NCI-H226 (cell line): ENCODE results near the gene RNASE2.
"Not testable (repeated sequence)": the region's sequence is repeated elsewhere in the genome, so short reads cannot be mapped to it uniquely, and the experiment has no call there.

Experiments used
- DNase-seq: peaks from one replicate; pipeline ENCODE4 v3.0.0-alpha.2; 2015

Gene RNASE2

GRCh38 chr14:20982646-20983369, 27.5 kb downstream of the RNASE2 start:
- no peak for DNase-seq

GRCh38 chr14:20985650-20986049, 30.4 kb downstream of the RNASE2 start:
- DNase-seq = not testable (repeated sequence)

- peak; percentile 90 for DNase-seq
Measured at GRCh38 chr14:20986811-20987210, 31.5 kb downstream of the RNASE2 start.

DNA sequence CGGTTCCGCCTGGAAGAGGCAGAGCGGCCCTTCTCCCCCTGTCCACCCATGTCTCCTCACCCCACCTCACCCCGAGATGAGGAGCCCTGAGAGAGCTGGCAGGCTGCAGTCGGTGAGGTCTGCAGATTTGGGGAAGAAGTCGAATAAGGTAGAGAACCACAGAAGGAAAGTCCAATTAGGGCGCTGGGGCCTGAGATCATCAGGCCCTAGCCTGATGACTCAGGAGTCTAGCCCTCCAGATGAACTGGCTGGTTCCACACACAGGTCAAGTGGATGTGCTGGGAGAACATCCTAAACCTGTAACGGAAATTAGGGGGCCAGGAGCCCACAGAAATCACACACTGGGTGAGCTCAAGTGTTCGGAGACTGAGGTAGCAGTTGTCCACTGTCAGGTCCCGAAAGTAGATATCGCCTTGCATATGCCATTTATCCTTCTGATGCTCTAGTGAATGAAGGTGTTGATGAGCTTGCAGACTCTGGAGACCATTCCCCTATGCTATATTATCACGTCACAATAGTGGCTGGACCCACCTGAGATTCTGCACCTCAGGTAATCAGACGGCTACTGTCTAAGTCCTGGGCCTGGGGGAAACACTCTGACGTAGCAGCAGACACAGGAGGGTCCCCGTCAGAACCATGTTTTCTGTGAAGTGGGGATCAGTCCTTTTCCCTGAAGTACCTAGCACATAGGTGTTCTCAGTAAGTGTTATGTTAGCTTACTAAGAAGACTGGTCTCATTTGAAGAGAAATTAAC, 33.6 kb downstream of the RNASE2 start:
- no peak for DNase-seq

DNA sequence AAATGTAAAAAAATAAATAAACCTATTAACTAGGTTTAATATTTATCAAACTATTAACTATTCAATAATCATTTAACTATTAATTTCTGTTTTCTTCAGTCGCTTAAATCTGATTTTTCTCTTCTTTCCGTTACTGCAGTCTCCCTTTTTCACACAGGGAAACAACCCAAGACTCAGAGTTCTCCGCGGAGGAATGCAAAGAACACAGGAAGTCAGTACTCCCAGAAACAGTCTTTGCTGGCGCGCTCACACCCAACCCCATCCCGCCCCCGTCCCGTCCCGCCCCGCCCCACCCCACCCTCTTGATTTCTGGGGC, 34.1 kb downstream of the RNASE2 start:
- no peak for DNase-seq

DNA sequence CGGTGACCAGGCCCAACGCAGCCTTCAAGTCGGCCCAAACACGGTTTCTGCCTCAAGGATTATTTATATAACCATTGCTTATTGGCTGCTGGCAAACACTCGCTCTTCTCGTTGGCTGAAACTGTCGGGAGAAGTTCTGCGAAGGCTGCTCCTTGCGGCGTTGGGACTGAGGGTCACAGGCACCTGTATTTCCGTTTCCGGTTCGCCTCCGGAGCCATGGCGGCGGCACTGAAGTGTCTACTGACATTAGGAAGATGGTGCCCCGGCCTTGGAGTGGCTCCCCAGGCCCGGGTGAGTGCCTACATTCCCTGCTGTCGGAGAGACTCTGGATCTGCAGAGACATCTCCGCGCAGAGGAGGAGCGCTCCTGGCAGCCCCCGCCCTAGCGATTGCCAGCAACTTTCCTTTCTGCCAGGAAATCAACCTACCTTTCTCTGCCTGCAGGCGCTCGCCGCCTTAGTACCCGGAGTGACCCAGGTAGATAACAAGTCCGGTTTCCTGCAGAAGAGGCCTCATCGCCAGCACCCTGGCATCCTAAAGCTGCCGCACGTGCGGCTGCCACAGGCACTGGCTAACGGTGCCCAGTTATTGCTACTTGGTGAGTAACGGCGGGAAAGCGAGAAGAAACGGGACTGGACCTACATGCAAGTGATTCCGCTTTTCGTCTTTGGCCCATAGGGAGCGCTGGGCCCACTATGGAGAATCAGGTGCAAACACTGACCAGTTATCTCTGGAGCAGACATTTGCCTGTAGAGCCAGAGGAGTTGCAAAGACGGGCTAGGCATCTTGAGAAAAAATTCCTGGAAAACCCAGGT, 34.7 kb downstream of the RNASE2 start, which contains the start of gene METTL17:
Gene METTL17 (plus strand): TSS at position 194 of the 814 bp plus-strand sequence. CDS start 23 bp downstream, at position 217.
- peak; percentile 98 for DNase-seq

- DNase-seq = no peak
Measured at GRCh38 chr14:20996521-20996920, 41.2 kb downstream of the RNASE2 start.

GRCh38 chr14:20997115-20997514, 41.8 kb downstream of the RNASE2 start:
- no peak for DNase-seq

DNA sequence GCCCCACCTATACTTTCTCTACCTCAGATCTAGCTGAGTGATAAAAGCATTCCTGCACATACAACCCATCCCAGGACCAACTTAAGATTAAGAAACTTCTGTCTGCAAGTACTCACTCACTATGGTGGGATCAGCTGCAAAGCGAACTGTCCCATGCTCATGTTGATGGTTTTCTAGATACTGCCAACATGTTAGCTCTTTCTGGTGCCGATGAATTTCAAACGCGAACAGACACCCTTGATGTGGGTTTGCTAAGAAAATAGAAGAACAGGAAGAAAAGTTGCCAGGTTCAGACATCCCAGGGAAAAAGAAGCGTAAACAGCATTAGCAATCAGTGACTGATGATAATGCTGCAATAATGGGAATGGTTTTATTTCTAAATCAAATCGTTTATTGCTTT, 42.3 kb downstream of the RNASE2 start:
- DNase-seq = no peak

DNA sequence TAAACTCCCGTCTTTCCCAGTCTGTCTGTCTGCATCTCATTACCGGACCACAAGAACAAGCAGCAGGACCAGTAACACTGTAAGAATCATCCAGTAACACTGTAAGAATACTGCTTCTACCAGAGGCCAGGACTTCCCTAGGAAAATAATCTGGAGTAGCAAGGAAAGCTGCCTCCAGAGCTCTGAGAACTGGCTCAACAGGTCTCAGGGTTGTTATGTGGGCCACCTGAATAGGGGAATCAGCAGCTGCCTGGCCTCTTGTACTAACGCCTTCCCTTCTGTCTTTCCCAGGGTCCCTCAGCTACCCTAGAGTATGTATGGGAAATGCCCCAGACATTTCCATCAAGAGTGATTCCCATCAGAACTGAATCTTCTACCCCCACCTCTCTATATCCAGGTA, 42.9 kb downstream of the RNASE2 start:
- DNase-seq = no peak

GRCh38 chr14:20998674-20999366, 43.5 kb downstream of the RNASE2 start, which contains the start of gene SLC39A2:
TSS of gene SLC39A2 (plus strand) at chr14:20999293. CDS start at chr14:20999447, 154 bp downstream.
- DNase-seq = peak; percentile 61

DNA sequence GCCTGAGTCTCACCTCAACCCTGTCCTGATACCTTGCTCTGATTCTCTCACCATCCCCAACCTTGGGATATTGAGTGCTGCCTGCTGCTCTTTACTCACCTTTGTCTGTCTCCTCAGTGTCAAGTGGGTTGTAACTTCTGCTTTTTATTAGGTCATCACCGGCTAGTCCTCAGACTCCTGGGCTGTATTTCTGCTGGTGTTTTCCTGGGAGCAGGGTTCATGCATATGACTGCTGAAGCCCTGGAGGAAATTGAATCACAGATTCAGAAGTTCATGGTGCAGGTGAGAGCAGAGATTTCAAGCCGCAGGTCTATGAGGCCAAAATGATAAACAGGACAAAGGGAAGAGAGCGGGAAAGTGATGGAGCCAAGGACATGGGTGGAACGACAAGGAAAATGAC, 44.3 kb downstream of the RNASE2 start:
- no peak for DNase-seq

DNA sequence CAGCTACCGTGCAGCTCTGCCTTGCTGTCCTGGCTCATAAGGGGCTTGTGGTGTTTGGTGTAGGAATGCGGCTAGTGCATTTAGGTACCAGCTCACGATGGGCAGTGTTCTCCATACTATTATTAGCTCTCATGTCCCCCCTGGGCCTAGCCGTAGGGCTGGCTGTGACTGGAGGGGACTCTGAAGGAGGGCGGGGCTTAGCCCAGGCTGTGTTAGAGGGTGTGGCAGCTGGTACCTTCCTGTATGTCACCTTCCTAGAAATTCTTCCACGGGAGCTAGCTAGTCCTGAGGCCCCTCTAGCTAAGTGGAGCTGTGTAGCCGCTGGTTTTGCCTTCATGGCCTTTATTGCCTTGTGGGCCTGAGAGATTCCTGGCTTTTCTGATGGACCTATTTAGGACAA, 45.9 kb downstream of the RNASE2 start:
- DNase-seq = no peak

DNA sequence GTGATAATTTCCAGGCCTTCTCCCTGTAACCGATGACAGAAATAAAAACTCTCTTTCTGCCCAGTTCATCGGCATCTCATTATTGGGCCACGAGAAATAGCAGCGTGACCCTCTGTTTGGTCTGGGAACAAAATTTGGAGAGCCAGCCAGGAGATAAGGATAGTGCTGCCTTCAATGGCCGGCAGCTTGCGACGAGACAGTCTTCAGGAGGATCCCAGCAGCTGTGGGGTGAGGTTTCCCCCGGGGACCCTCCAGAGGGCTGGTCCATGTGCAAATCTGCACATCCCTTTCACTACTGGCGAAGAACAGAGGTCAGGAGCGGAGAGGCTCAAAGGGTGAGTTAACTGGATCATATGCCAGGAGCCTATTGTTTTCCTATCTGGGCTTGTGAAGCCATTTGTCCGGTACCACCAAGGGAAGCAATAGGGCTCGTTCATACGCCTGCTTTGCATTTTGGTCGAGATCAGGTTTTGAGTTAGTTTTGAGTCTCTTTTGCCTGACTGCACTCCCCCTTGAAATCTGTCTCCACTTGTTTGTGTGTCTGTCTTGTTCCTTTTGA, 48.6 kb downstream of the RNASE2 start:
- DNase-seq = no peak
